GM18520 (cell line): ENCODE measurements around the gene NALCN.

ENCODE experiments used
- ATAC-seq: cut with Tn5 transposase; IDR thresholded peaks from one replicate; pipeline ENCODE4 v1.9.1; 2021; ENCODE audit not compliant: unreplicated experiment

Gene NALCN

DNA sequence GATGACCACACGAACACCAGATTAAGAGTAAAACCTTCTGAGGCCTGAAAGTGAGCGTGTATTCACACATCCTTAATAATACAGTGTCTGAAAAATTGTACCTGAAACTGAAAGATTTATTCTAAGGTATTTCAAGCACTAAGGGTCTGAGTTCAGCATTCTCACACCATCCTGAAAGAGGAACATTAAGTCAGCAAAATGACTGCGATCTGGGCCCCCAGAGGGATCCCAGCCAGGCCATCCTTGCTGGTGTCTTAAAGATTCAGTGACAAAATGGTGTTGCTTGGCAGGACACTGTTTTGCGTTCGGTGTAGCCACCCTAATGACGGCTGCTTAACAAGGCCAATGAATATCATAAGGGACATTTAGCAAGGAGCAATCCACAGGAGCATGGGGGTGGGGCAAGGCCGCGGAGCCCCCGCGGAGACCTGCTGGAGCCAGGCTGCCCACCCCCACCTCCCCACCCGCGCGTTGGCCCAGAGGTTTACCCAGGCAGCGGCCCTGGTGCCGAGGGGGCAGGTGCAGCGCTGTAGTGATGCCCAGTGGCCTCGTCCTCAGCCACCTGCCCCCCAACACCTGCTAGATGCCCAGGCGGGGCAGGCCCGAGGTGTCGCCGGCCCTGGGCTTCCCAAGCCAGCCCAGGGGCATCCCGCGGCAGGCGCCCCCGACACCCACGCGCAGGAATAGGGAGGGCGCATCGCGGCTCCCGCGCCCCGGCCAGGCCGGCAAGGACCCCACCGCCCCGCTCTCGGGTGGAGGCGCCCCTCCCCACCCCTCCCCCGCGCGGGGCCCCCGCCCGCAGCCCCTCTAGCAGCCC lies 742 bp downstream of the NALCN start:
- peak; percentile 51 for ATAC-seq

DNA sequence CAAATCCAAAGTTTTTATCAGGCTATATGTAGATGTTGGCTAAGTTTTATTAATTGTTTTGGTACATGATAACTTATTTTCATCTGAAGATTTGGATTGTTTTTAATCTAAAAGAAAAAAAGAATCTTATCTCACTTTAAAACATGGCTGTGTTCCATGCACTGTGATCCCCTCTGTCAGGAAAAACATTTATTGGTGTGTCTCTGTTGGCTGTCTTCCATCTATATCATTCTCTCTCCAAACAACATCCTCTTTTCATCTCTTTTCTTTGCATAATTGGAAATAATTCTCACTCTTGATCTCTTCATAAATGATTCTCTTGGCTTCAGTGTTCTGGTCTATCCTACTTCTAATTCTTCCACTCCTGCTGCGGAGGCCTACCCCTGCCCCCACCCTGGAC lies 4.2 kb downstream of the NALCN start:
- no peak for ATAC-seq

DNA sequence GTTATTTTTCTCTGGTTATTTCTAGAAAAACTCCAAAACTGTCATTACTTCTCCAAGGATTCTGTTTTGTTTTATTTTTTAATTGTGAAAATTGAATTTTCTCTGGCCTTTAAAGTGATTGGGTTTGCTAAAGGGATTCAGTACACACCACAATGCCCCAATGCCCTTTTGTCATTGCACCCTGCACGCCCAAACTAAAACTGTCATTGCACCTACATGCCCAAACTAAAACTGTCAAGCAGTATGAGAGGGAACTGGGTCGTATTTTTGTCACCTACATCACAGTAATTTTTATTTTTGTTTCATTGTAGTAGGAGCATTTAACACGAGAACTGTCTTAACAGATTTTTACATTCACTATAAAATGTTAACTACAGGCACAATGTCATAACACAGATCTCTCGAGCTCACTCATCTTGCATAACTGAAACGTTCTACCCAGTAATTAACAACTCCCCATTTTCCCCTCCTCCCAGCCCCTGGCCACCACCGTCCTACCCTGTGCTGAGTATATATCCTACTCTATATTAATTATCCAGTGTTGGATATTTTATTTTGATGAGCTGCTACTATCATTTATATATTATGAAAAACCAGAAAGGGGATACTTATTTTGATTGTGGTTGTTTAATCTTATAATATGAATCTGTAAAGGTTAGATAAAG lies 7.2 kb downstream of the NALCN start:
- no peak for ATAC-seq

DNA sequence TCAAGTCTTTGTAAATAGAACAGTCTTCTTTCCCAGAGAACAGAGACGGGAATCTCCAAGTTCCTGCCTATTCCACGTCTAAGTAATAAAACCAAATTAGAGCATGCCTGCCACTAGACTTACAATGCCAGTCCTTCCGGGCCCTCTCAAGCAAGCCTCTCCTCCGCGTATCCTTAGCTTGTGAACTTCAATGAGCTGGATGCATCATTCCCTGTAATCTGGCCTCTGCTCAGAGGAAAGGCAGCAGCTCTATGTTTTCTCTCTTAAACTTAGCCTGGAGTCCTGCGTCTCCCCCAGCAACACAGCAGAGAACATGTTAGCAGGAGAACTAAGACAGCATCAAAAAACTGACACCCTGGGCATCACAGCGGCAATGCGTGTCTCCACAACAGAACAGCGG lies 8.2 kb downstream of the NALCN start:
- no peak for ATAC-seq

DNA sequence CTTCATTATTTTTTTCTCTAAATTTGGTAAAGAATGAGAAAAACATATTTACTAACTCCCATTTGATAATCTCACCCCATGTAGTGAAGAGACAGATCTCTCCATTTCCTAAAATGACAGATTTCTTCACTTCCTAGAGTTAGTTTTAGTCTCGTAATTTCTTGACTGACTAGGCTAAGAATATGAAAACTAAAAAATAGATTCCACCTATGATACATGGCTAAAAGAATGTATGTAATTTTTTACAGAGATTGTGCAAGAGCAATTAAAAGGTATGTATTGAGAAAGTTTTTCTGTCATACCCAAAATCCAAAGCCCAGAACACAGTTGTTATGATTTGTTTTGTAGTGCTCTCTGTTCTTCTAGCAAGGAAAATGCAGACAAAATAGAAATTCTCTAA lies 9.5 kb downstream of the NALCN start:
- no peak for ATAC-seq

DNA sequence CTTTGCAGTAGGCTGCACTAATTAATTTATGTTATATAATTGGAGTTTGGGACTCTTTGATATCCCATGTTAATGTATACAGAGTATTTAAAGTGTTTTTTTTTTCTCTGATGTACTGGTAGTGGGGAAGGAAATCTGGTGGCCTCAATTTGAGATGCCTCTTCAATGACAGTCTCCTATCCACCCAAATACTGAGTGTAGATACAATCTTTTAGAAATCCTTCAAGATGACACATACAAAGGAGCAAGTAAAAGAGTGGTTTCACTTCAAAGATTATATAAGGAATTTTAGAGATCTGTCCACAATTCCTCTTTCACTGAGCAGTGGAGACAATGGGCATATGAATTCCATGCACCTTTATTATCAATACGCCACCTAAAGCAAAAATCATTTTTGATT lies 15.1 kb downstream of the NALCN start:
- ATAC-seq, result no peak

DNA sequence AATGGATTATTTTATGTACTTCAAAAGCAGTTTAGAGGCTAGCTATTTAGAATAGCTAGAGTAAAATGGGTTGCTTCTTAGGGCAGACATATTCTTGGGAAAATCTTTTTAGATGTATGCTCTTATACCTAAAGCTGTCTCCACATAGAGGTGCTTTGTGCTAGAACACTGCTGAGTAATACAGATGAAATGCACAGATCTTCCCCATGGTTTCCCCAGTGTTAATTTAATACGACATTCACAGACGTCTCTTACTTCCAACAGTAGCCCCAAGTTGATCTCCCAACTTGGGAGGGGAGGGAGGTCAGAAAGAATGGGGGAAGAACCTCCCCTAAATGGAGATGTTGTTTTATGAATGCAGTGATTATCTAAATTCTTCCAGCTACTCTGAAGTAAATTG lies 16.9 kb downstream of the NALCN start:
- ATAC-seq, result no peak

DNA sequence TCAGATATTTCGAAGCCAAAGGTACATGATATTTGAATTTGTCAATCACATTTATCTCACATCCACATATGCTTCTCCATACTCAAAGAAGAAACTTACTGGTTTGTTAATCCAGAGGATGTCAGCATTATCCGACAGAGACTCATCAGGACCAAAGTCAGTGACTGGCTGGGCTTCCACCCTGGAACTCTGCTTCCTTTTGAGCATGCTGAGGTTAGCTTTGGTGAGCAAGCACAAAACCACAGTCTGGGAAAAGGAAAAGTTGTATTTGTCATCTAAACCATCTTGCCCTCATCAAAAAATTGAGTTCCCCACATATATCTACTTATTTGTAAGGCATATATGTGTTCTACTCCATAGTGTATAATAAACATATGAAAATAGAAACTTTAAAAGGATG lies 17.4 kb downstream of the NALCN start:
- ATAC-seq, result no peak

DNA sequence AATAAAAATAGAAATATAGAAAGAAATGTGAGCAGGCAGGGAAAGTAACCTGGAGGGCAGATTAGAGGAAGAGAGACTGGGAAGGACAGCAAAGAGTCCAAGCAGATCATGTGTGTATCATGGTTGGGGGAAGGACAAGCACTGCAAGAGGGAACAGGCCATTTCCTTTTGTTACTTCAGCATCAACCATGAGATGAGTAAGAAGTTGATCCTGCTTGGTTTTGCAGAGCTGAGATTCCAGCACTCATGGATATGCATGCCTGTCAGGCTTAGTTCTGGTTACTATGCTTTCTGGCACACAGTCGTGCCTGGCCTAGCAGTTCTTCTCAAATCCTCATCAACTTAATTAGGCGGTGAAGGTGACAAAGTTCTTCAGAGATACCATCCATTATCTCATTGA lies 18.1 kb downstream of the NALCN start:
- ATAC-seq, result no peak

DNA sequence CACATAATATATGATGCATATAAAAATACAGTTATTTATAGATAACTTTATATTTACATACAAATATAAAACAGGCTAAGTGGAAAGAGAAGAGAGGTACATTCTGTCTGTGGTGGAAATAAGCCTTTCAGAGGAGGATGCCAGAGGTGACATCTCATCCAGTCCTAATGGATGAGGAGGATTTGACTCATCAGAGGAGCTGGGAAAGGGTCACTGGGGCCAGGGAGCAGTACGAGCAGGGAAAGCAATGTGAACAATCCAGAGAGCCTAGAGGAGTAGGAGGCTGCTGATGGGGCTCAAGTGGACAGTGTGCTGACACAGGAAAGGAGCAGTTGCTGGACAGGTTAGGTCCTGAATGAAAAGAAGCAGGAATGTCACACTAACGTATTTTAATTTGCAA lies 18.6 kb downstream of the NALCN start:
- no peak for ATAC-seq

DNA sequence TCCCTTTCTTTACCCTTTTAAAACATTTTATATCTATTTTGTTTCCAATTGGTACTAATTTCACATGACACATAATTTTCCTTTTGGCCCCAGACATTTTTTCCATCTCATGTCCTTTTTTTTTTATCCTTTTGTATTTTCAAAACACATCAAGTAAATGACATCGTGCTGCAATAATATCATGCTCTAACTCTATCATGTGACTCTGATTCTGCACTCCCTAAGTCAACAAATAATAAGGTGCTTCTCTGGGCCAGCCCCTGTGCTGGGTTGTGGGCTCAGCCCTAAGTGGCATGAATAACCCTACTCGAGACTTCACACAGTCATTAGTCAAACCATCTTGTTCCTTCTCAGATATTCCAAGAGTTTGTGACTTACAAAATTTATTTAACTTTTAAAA lies 21.7 kb downstream of the NALCN start:
- no peak for ATAC-seq

DNA sequence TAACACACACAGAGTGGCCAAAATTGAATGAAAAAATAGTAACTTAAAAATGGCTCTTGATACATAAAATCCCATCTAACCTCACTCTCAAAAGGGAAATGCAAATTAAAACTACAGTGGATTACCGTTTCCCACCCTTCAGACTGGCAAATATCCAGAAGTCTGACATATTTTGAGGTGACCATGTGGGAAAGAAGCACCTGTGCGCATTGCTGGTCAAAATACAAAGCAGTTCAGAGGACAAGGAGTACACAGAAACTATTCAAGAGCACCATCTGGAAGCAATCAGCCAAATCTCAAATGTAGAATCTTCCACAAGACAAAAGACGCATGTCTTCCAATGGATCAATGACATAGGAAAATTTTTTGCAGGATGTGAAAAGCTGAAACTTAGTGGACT lies 23.2 kb downstream of the NALCN start:
- ATAC-seq, result no peak

DNA sequence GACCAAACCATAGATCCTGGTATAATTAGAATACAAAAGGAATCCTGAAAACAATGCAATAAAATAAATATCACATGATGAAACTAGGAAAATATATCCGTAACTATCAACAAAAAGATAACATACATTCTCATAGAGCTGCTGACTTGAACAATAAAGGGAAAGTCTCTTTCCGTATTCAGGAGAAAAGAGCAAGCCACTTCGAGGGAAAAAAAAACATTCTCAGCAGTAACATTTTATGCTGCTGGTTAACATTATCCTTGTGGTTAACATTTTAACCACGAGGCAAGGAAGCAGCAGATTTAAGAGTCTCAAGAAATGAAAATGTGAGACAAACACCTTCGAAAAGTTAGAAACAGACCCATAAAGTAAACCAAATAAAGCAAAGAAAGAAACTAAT lies 25.8 kb downstream of the NALCN start:
- no peak for ATAC-seq

DNA sequence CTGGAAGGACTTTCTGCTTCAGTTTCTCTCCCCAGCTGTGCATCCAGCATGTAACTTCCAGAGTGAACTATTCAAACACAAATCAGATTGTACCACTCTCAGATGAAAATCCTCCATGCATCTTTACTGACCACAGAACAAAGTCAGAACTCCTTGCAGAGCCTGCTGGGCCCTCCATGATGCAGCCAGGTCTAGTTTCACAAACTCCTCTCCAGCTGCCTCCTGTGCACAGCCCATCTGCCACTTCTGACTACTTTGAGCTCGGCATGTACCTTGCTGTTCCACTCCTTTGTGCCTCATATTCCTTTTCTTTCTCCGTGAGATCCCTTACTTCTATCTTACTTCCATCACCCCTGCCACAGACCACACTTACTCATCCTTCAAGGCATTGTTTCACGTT lies 31.4 kb downstream of the NALCN start:
- ATAC-seq, result no peak

DNA sequence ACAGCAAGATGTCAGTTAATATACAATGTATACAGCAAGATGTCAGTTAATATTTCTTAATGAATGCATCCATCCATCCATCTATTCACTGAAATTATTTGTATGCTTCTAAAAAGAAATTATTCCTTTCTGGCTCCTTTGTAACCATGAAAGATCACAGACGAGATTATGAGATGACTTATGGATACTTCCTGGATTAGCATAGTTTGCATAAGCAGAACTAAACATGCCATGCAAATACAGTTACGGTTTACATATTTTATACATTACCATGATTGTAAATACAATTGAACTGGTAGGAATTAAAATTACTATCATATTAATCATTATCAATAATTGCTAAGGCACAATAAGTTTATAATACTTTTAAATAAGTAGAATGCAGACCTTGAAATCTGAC lies 32.7 kb downstream of the NALCN start:
- no peak for ATAC-seq

DNA sequence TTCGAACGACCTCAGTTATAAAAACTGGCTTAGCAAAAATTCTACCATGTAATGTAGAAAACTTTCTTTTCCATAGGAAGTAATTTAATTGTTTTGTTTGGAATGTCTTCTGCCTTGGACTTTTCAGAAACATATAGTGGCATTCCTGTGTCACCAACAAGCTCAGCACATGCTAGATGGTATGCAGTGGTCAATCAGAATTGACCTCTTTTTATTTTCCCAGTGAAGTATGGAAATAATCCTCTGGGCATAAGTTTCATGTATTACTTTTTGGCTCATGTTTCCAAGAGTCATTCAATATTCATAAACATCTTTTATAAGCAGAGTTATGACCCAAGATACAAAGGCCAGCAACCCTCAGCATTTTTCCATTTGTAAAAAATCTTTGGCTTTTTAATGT lies 33.6 kb downstream of the NALCN start:
- no peak for ATAC-seq

DNA sequence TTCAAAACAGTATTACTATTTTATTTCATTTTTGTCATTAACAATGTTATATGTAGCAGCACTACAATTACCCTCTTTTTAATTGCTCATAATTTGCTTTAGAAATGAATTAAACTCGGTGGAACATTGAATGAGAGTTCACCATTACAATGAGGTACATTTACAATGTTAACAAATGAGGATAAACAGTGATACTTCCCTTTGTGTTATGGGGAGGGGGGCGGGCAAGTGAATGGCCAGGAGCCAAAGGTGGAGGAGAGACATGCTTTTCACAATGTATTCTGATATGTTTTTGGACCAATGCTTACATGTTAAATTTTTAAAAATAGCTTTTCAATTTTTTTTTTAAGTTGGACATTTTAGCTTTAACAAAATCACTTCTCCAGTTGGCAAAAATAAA lies 34.2 kb downstream of the NALCN start:
- ATAC-seq, result no peak

DNA sequence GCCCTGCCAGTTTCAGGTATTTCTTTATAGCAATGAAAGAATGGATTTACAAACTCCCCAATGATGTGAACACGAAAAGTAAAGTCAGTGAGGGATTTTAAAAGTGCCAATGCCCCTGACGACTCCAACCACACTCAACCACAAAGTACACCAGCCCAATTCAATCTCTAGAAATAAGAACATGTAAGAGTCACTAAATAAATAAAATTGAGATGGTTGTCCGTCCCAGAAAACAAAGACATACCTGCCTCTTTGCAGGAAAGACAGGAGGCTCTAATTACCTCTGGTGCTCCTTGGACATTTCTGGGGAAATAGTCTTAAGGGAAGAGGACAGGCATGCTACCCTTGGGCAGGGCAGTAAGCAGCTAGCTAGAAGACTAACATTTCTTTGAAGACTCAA lies 55.8 kb downstream of the NALCN start:
- no peak for ATAC-seq

DNA sequence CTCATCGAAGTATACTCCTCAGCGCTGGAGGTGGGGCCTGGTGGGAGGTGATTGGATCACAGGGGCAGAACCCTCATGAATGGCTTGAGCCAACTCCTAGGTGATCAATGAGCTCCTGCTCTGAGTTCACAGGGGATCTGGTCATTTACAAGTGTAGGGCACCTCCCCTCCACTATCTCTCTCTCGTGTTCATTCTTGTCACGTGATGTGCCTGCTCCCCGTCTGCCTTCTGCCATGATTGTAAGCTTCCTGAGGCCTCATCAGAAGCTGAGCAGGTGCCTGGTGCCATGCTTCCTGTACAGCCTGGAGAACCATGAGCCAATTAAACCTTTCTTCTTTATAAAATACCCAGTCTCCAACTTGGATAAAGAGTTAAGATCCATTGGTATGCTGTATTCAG lies 61.4 kb downstream of the NALCN start:
- ATAC-seq, result no peak

DNA sequence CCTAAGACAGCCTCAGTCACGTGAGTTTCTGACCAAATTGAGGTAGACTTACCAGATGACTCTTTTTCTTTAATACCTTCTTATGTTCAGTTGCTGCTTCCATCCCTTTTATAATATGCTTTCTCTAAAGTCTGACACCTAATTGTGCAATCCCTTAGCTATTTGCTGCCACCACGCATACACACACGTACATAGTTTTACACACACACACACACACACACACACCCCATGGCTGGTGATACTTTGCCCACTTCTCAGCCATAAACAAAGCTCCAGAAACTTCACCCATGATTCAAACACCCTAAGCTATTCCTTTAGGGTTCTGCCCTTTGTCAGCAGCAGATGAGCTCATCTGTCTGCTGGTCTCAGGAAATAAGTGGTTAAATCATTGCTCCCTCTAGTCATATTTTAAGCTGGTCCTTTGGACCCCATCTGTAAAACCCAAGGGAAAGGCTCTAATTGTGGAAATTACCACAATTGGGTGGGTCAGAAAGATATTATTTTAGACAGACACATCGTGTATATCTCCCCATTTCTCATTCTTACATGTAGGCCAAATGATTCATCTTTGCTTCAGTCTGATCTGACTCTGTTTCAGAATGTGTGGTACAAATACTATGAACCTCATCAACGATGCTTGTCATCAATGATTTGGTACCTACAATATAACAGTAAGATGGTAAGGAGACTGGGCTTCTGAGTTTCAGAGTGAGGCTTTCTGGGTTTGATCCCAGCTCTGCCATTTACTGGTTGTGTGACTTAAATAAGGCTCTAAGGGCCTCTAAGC lies 69.2 kb downstream of the NALCN start:
- no peak for ATAC-seq

DNA sequence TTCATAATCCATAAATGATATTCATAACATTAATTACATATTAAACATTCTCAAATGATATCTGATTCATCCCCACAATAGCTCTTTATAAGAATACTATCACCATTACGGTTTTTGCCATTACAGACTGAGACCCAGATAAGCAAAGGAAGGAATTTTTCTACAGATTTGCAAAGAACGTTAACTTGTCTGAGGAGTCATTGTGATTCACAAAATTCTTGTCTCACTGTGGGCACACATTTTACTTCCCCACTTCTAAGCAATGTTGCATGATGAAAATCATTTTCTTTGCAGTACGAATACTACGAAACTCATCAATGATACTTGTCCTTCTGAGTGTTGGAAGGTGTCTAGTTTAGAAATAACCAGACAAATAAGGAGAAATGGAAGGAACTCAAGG lies 70.1 kb downstream of the NALCN start:
- ATAC-seq, result no peak

DNA sequence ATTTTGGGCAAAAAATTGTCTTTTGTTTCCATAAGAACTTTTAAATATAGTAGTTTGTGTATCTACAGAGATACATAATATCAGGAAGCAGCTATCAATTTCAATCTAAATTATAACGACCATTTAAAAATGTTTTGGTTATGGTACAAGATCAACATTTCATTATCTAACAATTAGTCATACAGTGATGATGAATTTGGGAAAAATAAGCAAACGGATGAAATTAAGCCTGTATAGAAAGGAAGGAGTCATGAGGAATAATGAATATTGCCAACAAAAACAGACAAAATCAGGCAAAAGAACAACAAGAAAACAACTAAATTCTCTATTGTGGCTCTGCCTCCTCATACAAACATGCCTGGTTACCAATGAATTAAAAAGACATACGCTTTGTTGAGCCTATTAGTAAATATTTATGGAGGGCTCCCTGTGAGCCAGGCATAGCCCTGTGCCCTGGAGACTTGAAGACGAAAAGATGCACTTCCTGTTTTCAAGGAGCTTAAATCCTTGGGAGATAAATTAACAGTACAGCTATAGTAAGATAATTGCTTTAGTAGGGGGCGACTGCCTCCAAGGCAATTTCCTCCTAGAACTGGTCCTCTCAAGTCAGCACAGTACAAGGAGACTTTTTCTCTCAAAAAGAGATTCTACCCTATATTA lies 73.0 kb downstream of the NALCN start:
- ATAC-seq, result no peak
